Subcutaneous abdominal adipose tissue (tissue), 5 donors: ENCODE data around the gene SEPTIN14.
"Not testable (repeated sequence)": the region's sequence is repeated elsewhere in the genome, so short reads cannot be mapped to it uniquely, and the experiment has no call there.

Experiments
- H3K27ac ChIP-seq: one replicate; pipeline ENCODE4 v1.7.0; 2013; ENCODE audit warnings: low read depth, mild to moderate bottlenecking, inconsistent platforms, low read length, moderate library complexity
- H3K27me3 ChIP-seq, 5 donors: one replicate each; pipeline ENCODE4 v1.7.0; 2013; ENCODE audit warnings: low read length in 5 of 5, inconsistent platforms in 1 of 5; ENCODE audit not compliant: control insufficient read depth in 5 of 5, insufficient read depth in 4 of 5
- H3K36me3 ChIP-seq, 5 donors: one replicate each; pipeline ENCODE4 v1.7.0; 2013; ENCODE audit warnings: low read length in 5 of 5; ENCODE audit not compliant: control insufficient read depth in 5 of 5, insufficient read depth in 5 of 5
- H3K4me1 ChIP-seq, 5 donors: one replicate each; pipeline ENCODE4 v1.7.0; 2013; ENCODE audit warnings: low read length in 5 of 5, mild to moderate bottlenecking in 3 of 5, moderate library complexity in 1 of 5; ENCODE audit not compliant: control insufficient read depth in 5 of 5, insufficient read depth in 5 of 5
- H3K4me3 ChIP-seq, 5 donors: one replicate each; pipeline ENCODE4 v1.7.0; 2013; ENCODE audit warnings: low read length in 5 of 5, low read depth in 1 of 5
- H3K9ac ChIP-seq, 5 donors: one replicate each; pipeline ENCODE4 v1.7.0; 2013; ENCODE audit warnings: low read length in 5 of 5, mild to moderate bottlenecking in 4 of 5, moderate library complexity in 3 of 5
- H3K9me3 ChIP-seq, 5 donors: one replicate each; pipeline ENCODE4 v1.7.0; 2013; ENCODE audit warnings: low read length in 5 of 5; ENCODE audit not compliant: control insufficient read depth in 5 of 5
- donor health status: healthy.
- donor health status: healthy.
- donor health status: healthy.
- donor health status: healthy.
- donor health status: healthy.

The SEPTIN14 gene

DNA sequence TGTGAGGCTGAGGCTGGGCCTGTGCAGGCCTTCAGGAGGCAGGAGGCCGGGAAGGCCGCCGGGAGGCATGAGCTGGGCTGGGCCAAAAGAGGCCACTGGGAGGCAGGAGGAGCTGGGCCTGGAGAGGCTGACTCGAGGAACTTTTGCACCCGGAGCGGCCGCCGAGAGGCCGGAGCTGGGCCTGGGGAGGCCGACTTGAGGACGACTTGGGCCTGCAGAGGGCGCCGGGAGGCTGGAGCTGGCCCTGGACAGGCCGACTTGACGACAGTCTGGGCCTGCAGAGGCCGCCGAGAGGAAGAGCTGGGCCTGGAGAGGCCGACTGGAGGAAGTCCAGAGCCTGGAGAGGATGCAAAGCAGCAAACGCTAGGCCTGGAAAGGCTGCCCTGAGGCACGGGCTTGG, 117.8 kb downstream of the SEPTIN14 start:
- H3K27me3 ChIP-seq, H3K4me3 ChIP-seq, H3K4me1 ChIP-seq, H3K27ac ChIP-seq, H3K36me3 ChIP-seq, H3K9ac ChIP-seq, H3K9me3 ChIP-seq: not testable (repeated sequence)
